IMR-90 (cell line): ENCODE measurements around the gene HECW1. TPM values are rescaled to one million over a fixed set of nuclear protein-coding genes. Genes with fewer than 3 reads are reported as not detected.

ENCODE experiments used
- ATAC-seq: fragments of 200-7000 bp; cut with Tn5 transposase; 2 replicates; pipeline ENCODE4 v1.9.1; 2020; ENCODE audit warnings: low read depth, mild to moderate bottlenecking, moderate library complexity
- BruUV-seq: library from RNA; stranded (reverse); fragments of 400-500 nt; replicated peaks from 2 replicates; lab custom pipeline; 2021; lab: Mats Ljungman, UMichigan
- CTCF ChIA-PET: fragments of 300-600 bp; formaldehyde crosslinking; extraction: SDS; loops from one replicate; lab custom pipeline; 2021; ENCODE audit warnings: antibody characterized with exemption; lab: Yijun Ruan, JAX
- POLR2A ChIA-PET: fragments of 300-600 bp; sonication (Branson Sonifier 250); formaldehyde crosslinking; loops from one replicate; lab custom pipeline; 2022; ENCODE audit warnings: antibody characterized with exemption; ENCODE audit not compliant: unreplicated experiment; lab: Charles Lee
- DNase-seq: peaks from one replicate; pipeline ENCODE4 v3.0.0; 2013
- H2AFZ ChIP-seq: replicated peaks from 2 replicates; pipeline ENCODE3; 2013; ENCODE audit warnings: low read length, mild to moderate bottlenecking; ENCODE audit not compliant: poor library complexity
- H2AK5ac ChIP-seq: 2 replicates; pipeline ENCODE4 v1.6.1; 2013; ENCODE audit warnings: low read depth, low read length, inconsistent platforms
- H2AK9ac ChIP-seq: replicated peaks from 2 replicates; pipeline ENCODE3; 2013; ENCODE audit warnings: mild to moderate bottlenecking, low read depth, low read length, moderate library complexity; ENCODE audit not compliant: poor library complexity
- H2BK120ac ChIP-seq: 2 replicates; pipeline ENCODE4 v1.6.1; 2013; ENCODE audit warnings: low read depth, low read length, inconsistent platforms
- H2BK15ac ChIP-seq: 3 replicates; pipeline ENCODE4 v1.6.1; 2013; ENCODE audit warnings: low read depth, low read length, inconsistent platforms
- H2BK20ac ChIP-seq: 2 replicates; pipeline ENCODE4 v1.6.1; 2013; ENCODE audit warnings: low read depth, mild to moderate bottlenecking, inconsistent platforms, low read length, moderate library complexity
- H2BK5ac ChIP-seq: 2 replicates; pipeline ENCODE4 v1.6.1; 2013; ENCODE audit warnings: mild to moderate bottlenecking, low read depth, low read length, inconsistent platforms; ENCODE audit not compliant: poor library complexity, severe bottlenecking
- H3K14ac ChIP-seq: replicated peaks from 2 replicates; pipeline ENCODE4 v1.6.1; 2013; ENCODE audit warnings: low read depth, low read length, inconsistent platforms
- H3K18ac ChIP-seq: 2 replicates; pipeline ENCODE4 v1.6.1; 2013; ENCODE audit warnings: low read depth, low read length, control low read depth
- H3K23ac ChIP-seq: 2 replicates; pipeline ENCODE4 v1.6.1; 2013; ENCODE audit warnings: low read depth, low read length, inconsistent platforms
- H3K27ac ChIP-seq: 2 replicates; pipeline ENCODE4 v1.5.1; 2013; ENCODE audit warnings: mild to moderate bottlenecking, control low read depth, low read length; ENCODE audit not compliant: insufficient read depth
- H3K27me3 ChIP-seq: 2 replicates; pipeline ENCODE4 v1.6.1; 2013; ENCODE audit warnings: low read length; ENCODE audit not compliant: control insufficient read depth, insufficient read depth
- H3K36me3 ChIP-seq: 2 replicates; pipeline ENCODE4 v1.6.1; 2013; ENCODE audit warnings: low read length, mixed read lengths; ENCODE audit not compliant: control insufficient read depth, insufficient read depth
- H3K4ac ChIP-seq: 2 replicates; pipeline ENCODE4 v1.6.1; 2013; ENCODE audit warnings: low read depth, low read length, inconsistent platforms
- H3K4me1 ChIP-seq: 2 replicates; pipeline ENCODE4 v1.6.1; 2013; ENCODE audit warnings: low read length, mixed read lengths; ENCODE audit not compliant: control insufficient read depth, insufficient read depth
- H3K4me2 ChIP-seq: 2 replicates; pipeline ENCODE4 v1.6.1; 2013; ENCODE audit warnings: low read depth, mild to moderate bottlenecking, control low read depth, low read length, moderate library complexity
- H3K4me3 ChIP-seq: 2 replicates; pipeline ENCODE4 v1.5.1; 2013; ENCODE audit warnings: low read depth, mild to moderate bottlenecking, control low read depth, low read length, moderate library complexity; ENCODE audit not compliant: insufficient read depth
- H3K56ac ChIP-seq: 2 replicates; pipeline ENCODE4 v1.6.1; 2013; ENCODE audit warnings: low read length, inconsistent platforms; ENCODE audit not compliant: insufficient read depth; ENCODE audit errors: extremely low read depth
- H3K79me1 ChIP-seq, 2 experiments: 2 replicates each; pipeline ENCODE4 v1.6.1; 2013; ENCODE audit warnings: low read length in 2 of 2, inconsistent platforms in 1 of 2, low read depth in 1 of 2
- H3K9ac ChIP-seq: 2 replicates; pipeline ENCODE4 v1.6.1; 2013; ENCODE audit warnings: low read depth, low read length, control low read depth
- H3K9me1 ChIP-seq: 2 replicates; pipeline ENCODE4 v1.6.1; 2013; ENCODE audit warnings: low read length, inconsistent platforms; ENCODE audit not compliant: insufficient read depth
- H3K9me3 ChIP-seq: 2 replicates; pipeline ENCODE4 v1.6.1; 2013; ENCODE audit warnings: low read length; ENCODE audit not compliant: control insufficient read depth, insufficient read depth
- H4K20me1 ChIP-seq: 2 replicates; pipeline ENCODE4 v1.6.1; 2013; ENCODE audit warnings: low read length, inconsistent platforms; ENCODE audit not compliant: insufficient read depth
- H4K5ac ChIP-seq: 2 replicates; pipeline ENCODE4 v1.6.1; 2013; ENCODE audit warnings: mild to moderate bottlenecking, low read depth, low read length, control low read depth
- H4K8ac ChIP-seq, 2 experiments: 2 replicates each; pipeline ENCODE4 v1.6.1; 2013; ENCODE audit warnings: low read depth in 2 of 2, low read length in 2 of 2, control low read depth in 1 of 2, inconsistent platforms in 1 of 2
- H4K91ac ChIP-seq: 2 replicates; pipeline ENCODE4 v1.6.1; 2013; ENCODE audit warnings: low read depth, low read length, inconsistent platforms; ENCODE audit not compliant: insufficient read depth
- CEBPB ChIP-seq: IDR thresholded peaks from 2 replicates; pipeline ENCODE4 v1.6.1; 2012; ENCODE audit warnings: low read depth, low read length, improper control_type of control experiment
- RFX5 ChIP-seq: IDR thresholded peaks from 2 replicates; pipeline ENCODE4 v1.8.0; 2012; ENCODE audit warnings: low read depth, mild to moderate bottlenecking, low read length, moderate library complexity
- WGBS, 2 experiments: methylation state at CpG; one replicate each; pipeline versions ENCODE4 v1.1.5 to v1.1.7; 2013; ENCODE audit warnings: missing lambda C conversion rate in 2 of 2; ENCODE audit not compliant: insufficient read length in 1 of 2; ENCODE audit errors: extremely low coverage in 2 of 2; 5-methylcytosine and 5-hydroxymethylcytosine counted together
- dilution Hi-C: fragments of 300-500 bp; cut with HindIII; formaldehyde crosslinking; loops from one replicate; pipeline ENCODE4 v1.14.3; 2018; ENCODE audit warnings: low sequenced_read_pairs; ENCODE audit not compliant: unreplicated experiment
- in situ Hi-C: fragments of 300-500 bp; cut with MboI; formaldehyde crosslinking; loops from 3 replicates; pipeline ENCODE4 v1.14.3; 2019; ENCODE audit warnings: low sequenced_read_pairs, inconsistent platforms, mixed read lengths
- intact Hi-C: fragments of 100-400 bp; cut with micrococcal nuclease; formaldehyde crosslinking; loops from 2 replicates; pipeline ENCODE4 v1.10.0; 2022
- polyA plus RNA-seq, 3 experiments: library from polyadenylated mRNA; depleted of rRNA; stranded (reverse); fragments of >200 nt; gene quantifications; 2 replicates each; pipeline ENCODE4 v1.2.3, GENCODE V29; 2012; ENCODE audit warnings: low replicate concordance in 1 of 3
- total RNA-seq: library from RNA; depleted of rRNA; stranded (reverse); fragments of >200 nt; gene quantifications from 2 replicates; pipeline ENCODE4 v1.2.3, GENCODE V29; 2012
- TF ChIP-seq, protein P1 (sequence below): fragments of 150-350 bp; IDR thresholded peaks from 2 replicates; pipeline ENCODE4 v1.6.1; 2017; ENCODE audit warnings: mild to moderate bottlenecking, antibody characterized with exemption, low read length, low read depth

The HECW1 gene
- total and polyA plus RNA-seq, 2 of the 4 experiments (the other 2 are of a cell fraction), result 0.56 to 1.3 TPM

DNA sequence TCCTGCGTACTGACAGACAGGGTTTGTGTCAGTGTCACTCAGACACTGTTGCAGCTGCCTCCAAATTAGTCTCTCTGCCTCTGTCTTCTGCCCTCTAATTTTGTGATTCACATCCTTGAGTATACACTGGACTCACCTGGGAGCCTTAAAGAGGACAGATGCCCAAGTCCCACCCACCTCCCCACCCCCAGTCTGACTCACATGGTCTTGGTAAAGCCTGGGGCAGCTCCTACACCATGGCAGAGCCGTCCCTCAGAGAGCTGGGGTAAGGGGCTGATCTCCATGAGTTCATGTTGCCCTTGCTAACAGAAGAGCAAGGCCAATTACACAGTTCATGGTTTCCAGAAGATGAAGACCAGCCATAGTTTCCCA, 272.8 kb downstream of the HECW1 start:
- H3K14ac ChIP-seq, result no peak overlapping the region
- H3K4me1 ChIP-seq, result no peaks in the 10 kb centered on the region
- dilution Hi-C loops, result no loop called here
- no peaks in the 10 kb centered on the region for H3K79me1 ChIP-seq
- H3K9me3 ChIP-seq, result no peaks in the 10 kb centered on the region
- ChIA-PET POLR2A (no interaction called here), CTCF (no interaction called here)
- no peaks in the 10 kb centered on the region; the same call in 1 of the 2 replicates for H3K27me3 ChIP-seq
- BruUV-seq, result no TSS peak
- no peak overlapping the region for H2BK120ac ChIP-seq
- no peaks in the 10 kb centered on the region for H3K9me1 ChIP-seq
- WGBS, 2 experiments, result no CpG with 5 or more reads among the region's 2 CpGs
- in situ Hi-C loops, result no loop called here
- H4K5ac ChIP-seq, result no peak overlapping the region
- intact Hi-C loops, result no loop called here
- no peaks in the 10 kb centered on the region for H4K20me1 ChIP-seq
- no peak overlapping the region for H4K8ac ChIP-seq
- no peak for ATAC-seq
- no peak for DNase-seq
- H2BK5ac ChIP-seq, result no peak overlapping the region
- no peaks in the 10 kb centered on the region for H3K36me3 ChIP-seq
- H3K23ac ChIP-seq, result no peak overlapping the region
- H3K56ac ChIP-seq, result no peak overlapping the region
- no peak overlapping the region for H2AFZ ChIP-seq
- no peak overlapping the region for H3K4me3 ChIP-seq
- no peak overlapping the region for H2AK9ac ChIP-seq
- no peak overlapping the region for H2BK15ac ChIP-seq
- no peak overlapping the region for H2BK20ac ChIP-seq
- H4K91ac ChIP-seq, result no peak overlapping the region
- H3K27ac ChIP-seq, result no peak overlapping the region
- H2AK5ac ChIP-seq, result no peak overlapping the region
- TF ChIP-seq, protein P1, sequence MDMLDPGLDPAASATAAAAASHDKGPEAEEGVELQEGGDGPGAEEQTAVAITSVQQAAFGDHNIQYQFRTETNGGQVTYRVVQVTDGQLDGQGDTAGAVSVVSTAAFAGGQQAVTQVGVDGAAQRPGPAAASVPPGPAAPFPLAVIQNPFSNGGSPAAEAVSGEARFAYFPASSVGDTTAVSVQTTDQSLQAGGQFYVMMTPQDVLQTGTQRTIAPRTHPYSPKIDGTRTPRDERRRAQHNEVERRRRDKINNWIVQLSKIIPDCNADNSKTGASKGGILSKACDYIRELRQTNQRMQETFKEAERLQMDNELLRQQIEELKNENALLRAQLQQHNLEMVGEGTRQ, result no peak
- TF ChIP-seq CEBPB (no peak), RFX5 (no peak)
- no peak overlapping the region for H3K4me2 ChIP-seq
- no peak overlapping the region for H3K4ac ChIP-seq
- H3K18ac ChIP-seq, result no peak overlapping the region
- H3K9ac ChIP-seq, result no peak overlapping the region
